ENCODE measurements around the gene DLX1.
"Not testable (repeated sequence)": the region's sequence is repeated elsewhere in the genome, so short reads cannot be mapped to it uniquely, and the experiment has no call there.

The DLX1 gene

DNA sequence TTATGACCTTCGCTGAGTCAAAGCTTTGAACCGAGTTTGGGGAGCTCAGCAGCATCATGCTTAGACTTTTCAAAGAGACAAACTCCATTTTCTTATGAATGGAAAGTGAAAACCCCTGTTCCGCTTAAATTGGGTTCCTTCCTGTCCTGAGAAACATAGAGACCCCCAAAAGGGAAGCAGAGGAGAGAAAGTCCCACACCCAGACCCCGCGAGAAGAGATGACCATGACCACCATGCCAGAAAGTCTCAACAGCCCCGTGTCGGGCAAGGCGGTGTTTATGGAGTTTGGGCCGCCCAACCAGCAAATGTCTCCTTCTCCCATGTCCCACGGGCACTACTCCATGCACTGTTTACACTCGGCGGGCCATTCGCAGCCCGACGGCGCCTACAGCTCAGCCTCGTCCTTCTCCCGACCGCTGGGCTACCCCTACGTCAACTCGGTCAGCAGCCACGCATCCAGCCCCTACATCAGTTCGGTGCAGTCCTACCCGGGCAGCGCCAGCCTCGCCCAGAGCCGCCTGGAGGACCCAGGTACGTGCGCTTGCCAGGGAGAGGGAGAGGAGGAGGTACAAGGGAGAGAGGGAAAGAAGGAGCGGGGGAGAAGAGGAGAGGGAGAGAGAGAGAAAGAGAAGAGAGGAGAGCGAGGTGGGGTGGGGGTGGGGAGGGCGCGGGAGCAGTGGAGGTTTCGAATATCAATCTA is at the start of gene DLX1:
TSS of gene DLX1 (plus strand) at position 48 of the 700 bp plus-strand sequence. CDS start at position 219, 171 bp downstream.
- no peak for DNase-seq (ENCODE audit: low read depth in 3 of 3)

DNA sequence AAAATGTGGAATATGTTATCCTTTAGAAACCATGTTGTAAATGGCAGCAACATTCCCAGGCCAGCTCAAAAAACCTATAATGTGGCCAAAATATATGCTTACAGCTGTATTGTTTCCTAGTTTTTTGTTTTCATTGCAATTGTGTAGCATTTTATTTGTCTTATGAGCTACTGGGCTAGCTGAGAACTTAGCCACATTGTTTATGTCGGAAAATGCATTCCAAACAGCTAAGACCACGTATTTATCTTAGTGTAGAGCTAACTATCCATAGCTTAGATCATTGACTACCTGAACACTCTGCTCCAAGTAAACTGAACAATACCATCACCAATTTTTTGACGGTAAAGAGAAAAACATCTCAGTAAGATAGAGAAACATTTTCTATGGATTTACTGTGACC is 47.2 kb upstream of the DLX1 start:
- DNase-seq (ENCODE audit: low read depth in 3 of 3) = no peak

DNA sequence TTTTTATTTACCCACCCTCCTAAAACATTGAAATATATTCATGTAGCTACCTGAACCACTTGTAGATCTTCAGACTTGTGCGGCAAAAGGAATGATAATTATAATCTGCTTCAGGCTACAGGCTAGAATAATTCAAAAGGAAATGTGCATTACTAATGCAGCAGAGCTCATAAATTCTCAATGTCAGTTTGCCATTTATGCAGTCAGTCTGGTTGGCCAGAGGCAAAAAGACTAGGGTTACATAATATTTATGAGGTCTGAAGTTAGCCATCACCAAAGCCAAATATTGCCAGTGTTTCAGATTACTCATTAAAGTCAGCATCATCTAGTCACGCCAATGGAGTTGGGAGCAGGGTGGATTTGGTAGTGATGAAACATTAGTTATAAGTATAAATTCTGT is 46.7 kb upstream of the DLX1 start:
- no peak for DNase-seq (ENCODE audit: low read depth in 3 of 3)

DNA sequence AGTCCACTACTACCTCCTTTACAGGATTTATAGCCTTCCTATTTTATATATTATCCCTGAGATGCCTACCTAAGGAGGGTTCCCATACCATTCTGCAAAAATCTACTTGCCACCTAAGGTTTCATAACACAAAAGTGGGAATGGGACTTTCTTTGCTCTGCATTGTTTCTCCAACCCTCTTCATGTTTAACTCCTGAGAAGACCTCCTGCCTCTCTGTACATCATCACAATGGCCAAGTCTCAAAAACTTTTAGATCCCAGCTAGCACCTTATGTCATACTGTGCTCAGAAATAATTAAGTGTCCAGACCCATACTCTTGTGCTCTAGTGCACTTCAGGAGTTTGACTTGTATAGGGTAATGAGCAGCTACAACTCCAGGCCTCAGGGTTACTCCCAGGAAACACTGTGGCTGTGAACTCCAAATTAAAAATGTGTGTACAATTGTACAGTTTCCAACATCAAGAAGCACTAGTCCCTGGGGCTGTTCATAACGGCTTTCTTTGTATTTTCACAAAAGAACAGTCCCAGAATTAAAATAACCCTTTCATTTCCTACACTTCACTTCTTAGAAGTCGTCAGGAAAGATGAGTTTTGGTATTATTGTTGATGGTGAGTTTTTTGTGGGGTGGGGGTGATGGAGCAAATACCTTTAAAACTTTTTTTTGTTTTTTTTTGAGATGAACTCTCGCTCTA is 46.1 kb upstream of the DLX1 start:
- no peak for DNase-seq (ENCODE audit: low read depth in 3 of 3)

DNA sequence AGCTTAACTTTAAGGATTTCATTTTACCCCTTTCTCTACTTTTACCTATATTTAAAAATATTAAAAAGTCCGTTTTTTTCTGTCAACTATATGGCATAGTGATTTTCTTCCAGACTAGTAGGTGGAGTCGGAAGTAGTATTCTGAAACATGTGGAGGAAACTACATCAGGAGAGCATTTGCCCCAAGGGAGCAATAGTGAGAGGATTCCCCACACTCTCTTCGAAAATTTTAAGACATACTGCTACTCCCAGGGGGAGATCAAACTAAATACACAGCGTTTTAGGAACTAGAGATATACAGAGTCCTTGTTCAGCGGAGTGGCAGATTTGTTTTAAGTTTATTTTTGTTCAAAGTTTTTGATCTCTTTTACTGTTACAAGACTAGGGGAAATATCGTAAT is 45.0 kb upstream of the DLX1 start:
- no peak for DNase-seq (ENCODE audit: low read depth in 3 of 3)

DNA sequence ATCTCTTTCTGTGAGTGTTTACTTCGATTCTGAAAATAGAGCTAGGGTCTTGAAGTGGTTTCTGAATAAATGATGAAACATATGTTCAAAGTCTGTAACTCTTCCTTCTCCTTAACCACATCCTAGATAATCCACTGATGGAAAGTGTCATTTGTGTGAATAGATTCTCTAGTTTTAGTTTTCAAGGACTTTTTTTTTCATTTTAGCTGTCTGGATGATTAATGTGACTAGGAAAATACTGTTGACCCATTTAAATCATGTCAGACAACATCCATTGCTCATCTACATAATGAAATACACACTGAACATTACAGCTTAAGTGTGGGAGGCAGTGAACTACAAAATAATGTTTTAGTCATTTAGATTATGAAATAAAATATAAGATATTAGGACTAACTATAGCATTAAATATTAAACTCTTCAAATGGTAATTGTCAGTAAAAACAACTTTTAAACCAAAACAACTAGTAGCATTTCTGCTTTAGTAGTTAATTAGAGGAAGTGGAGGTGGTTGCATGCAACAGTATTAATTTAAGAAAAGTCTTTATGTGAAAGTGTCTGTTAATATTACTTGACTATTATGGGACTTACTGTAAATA is 39.1 kb upstream of the DLX1 start:
- DNase-seq (ENCODE audit: low read depth in 3 of 3) = no peak

- no peak for DNase-seq (ENCODE audit: low read depth in 3 of 3)
These were observed 38.3 kb upstream of the DLX1 start for GRCh38 chr2:172046866-172047565.

DNA sequence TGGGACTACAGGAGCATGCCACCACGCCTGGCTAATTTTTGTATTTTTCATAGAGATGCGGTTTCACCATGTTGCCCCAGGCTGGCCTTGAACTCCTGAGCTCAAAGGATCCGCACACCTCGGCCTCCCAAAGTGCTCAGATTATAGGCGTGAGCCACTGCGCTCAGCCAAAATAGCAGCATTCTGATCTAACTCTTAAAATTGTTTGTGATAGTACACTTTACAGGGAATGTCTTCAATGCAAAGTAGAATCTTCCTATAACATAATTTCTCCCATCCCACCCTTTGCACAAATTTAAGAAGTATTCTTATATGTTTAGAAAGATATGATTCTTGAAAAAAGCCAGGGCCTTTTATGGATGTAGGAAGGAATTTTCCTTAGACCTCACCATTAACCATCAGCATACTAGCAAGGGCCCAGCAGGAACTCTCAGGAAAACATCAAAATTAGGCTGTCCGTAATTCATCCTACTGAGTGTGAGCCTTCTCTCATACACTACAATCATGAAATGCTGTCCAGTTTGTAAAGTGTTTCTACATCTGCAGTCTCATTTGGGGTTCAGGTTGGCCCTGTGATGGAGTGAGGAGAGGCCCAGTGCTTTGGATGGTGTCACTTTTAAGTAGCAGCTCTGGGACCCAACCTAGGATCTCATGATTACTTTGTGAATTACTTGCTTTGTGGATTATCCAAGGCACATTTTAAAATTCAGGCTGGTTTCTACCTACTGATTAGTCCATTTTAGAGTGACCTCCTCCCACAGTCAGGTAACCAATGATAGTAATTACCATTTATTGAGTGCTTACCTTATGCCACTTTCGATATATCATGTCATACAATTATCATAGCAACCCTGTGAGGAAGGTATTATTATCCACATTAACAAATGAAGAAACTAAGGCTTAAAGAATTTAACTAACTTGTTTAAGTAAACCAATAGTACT is 37.5 kb upstream of the DLX1 start:
- no peak for DNase-seq (ENCODE audit: low read depth in 3 of 3)

GRCh38 chr2:172048508-172049503 is 36.5 kb upstream of the DLX1 start:
- DNase-seq (ENCODE audit: low read depth in 3 of 3) = no peak

- DNase-seq (ENCODE audit: low read depth in 3 of 3) = no peak
These were observed 35.7 kb upstream of the DLX1 start for GRCh38 chr2:172049567-172050120.

DNA sequence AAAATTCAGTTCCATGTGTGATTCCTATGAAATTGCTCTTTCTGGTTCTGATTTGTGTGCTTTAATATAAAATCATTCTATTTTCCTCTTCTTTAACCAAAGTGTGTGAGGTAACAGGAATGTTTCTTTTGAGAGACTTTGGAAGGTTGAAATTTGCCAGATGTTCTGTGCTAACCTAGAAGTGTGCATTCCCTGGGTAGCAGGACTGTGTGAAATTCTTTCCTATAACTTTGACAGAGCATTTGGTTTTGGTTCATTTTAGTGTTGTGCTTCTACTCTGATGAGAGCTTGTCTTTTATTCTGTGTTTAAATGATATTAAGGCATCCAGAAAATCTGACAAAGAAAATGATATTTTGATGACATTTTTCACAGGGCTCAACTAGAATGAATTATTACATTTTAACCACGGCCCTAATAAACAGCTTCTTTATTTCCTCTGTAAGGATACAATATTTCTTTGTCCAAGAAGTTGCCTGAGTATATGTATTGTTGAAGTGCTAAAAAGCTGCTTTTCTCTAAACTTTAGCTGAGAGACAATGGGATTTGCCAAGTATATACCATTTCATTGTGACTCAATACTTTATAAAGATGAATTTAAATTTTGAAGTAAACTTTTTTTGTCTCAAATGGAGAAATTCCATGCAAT is 34.7 kb upstream of the DLX1 start:
- DNase-seq (ENCODE audit: low read depth in 3 of 3) = no peak

- no peak for DNase-seq (ENCODE audit: low read depth in 3 of 3)
These were observed 33.0 kb upstream of the DLX1 start for GRCh38 chr2:172052000-172052983.

DNA sequence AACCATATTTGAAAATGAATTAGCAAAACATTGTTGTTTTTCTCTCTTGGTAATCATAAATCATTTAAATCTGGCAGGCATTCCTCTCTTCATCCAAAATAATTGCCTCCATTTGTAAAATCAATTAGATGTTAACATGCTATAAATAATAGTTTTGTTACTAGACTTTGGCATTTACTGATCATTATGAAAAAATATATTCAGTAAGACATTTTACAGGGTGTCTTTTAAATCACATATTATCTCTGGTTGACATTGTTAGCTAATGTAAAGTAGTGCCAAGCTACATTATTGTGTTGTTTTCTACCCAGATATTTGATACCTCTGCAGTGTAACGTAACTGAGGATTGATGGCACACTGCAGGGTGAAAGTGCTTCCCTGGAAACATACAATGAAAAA is 31.8 kb upstream of the DLX1 start:
- DNase-seq (ENCODE audit: low read depth in 3 of 3) = no peak

GRCh38 chr2:172056293-172056692 is 29.0 kb upstream of the DLX1 start:
- no peak for DNase-seq (ENCODE audit: low read depth in 3 of 3)

GRCh38 chr2:172058660-172059059 is 26.6 kb upstream of the DLX1 start:
- DNase-seq (ENCODE audit: low read depth in 3 of 3) = no peak

DNA sequence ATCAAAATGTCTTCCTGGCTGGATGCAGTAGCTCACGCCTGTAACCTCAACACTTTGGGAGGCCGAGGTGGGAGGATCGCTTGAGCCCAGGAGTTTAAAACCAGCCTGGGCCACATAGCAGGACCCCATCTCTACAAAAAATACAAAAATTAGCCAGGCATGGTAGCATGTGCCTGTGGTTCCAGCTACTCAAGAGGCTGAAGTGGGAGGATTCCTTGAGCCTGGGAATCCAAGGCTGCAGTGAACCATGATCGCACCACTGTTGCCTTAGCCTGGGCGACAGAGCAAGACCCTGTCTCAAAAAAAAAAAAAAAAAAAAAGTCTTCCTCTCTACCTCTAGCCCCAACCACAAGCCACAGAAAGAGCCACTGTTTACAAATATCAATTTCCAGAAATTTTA is 25.2 kb upstream of the DLX1 start:
- not testable (repeated sequence) for DNase-seq (ENCODE audit: low read depth in 3 of 3)

DNA sequence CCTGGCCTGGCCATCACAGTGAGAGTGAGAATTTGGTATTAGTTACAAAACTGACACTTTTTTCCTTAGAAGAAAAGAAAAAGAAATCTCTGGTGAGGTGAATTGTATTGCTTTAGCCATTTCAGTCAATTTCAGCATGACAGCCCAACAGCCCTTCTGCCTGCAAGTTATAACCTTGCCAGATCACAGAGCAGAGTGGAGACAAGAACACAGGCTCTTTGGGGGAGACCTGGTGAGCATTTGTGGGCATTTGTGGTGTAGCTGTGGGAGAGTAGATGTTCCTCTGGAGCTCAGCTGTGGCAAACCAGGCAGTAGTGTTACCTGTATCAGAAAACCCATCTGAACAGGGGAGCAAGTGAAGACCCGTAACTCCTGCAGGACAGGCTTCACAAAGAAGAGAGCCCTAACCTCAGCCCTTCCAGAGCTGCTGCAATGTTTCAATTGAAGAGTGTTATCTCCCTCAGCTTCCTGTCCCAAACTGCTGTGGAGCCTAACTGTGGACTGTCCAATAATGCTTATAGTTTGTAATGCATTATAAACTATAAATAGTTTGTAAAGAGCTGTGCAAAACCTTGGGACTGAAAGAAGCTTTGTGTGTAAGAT is 22.8 kb upstream of the DLX1 start:
- no peak for DNase-seq (ENCODE audit: low read depth in 3 of 3)

DNA sequence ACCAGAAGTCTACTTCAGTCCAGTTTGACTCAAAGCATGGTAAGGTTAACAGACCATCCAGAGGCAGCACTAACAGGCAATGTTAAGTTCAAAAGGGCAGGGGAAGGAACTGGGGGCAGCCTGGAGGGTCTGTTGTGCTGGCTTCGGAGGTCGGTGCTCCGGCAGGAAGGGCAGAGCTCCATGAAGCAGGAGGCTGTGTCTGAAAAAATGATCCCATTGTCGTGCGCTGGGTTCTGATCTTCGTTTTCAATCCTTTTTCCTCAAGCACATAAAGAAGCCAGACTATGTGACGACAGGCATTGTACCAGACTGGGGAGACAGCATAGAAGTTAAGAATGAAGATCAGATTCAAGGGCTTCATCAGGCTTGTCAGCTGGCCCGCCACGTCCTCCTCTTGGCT is 21.9 kb upstream of the DLX1 start:
- DNase-seq (ENCODE audit: low read depth in 3 of 3) = no peak

Measured in stimulated activated CD4-positive, alpha-beta T cell treated with anti-CD3 and anti-CD28 coated beads, TNF-alpha, amount 100 ng/mL, for 48 hours (primary cell).